ENCODE data around the gene FOXJ1. TPM values are rescaled to one million over a fixed set of nuclear protein-coding genes. Genes with fewer than 3 reads are reported as not detected.

FOXJ1 gene
- total and polyA plus RNA-seq, 2 of the 8 experiments (the other 6 are each of a cell fraction or from before 2014, with no cell fraction given): 4.7 to 5.4 TPM

GRCh38 chr17:76138234-76138895, 2.7 kb downstream of the FOXJ1 start:
- no peak overlapping the region for H3K27ac ChIP-seq (ENCODE audit: low read depth, low read length)
- ChIA-PET POLR2A (ENCODE audit: partially characterized antibody) (interaction anchor here (0.7 to 9.3 kb wide), 4 partner anchors 12 to 1399 kb away, joined by 3 to 70 read pairs (median 4); no protein-coding TSS in a partner anchor), CTCF (ENCODE audit: partially characterized antibody) (interaction anchor here (0.8 to 41.5 kb wide), 8 partner anchors 14 to 145 kb away, joined by 3 to 778 read pairs (median 3); partner anchors contain the start of gene FOXJ1)
- no peaks in the 10 kb centered on the region for H4K20me1 ChIP-seq (replicated peaks in 1 of 2; ENCODE audit: control insufficient read depth in 1 of 2, insufficient read depth in 2 of 2, low read length in 2 of 2)
- H2BK15ac ChIP-seq (ENCODE audit: low read length): peak overlapping the region; percentile 99
- H3K4ac ChIP-seq (replicated peaks; ENCODE audit: insufficient read length, low read depth, low read length): peak overlapping the region; percentile 91
- H3K14ac ChIP-seq (ENCODE audit: insufficient read length): no peak overlapping the region
- peak overlapping the region; percentile 34 for H2BK120ac ChIP-seq (replicated peaks; ENCODE audit: low read depth, low read length)
- peak overlapping the region; percentile 77 for H4K91ac ChIP-seq (replicated peaks; ENCODE audit: insufficient read length, low read length)
- H3K27me3 ChIP-seq (replicated peaks in 1 of 4; ENCODE audit: control insufficient read depth in 3 of 4, extremely low read depth in 1 of 4, insufficient read depth in 3 of 4, low read length in 3 of 4): peaks cover 31 to 74% (median 67%) of the 10 kb centered on the region in 4 experiments
- 6% methylated on average over 19 of the region's 23 CpGs; no CpG with 5 or more reads in 1 of the 2 experiments for WGBS, 2 experiments (ENCODE audit: extremely low coverage in 1 of 2, insufficient coverage in 1 of 2, insufficient read length in 1 of 2, insufficient replicate concordance in 2 of 2, low coverage in 1 of 2, low lambda C conversion rate in 2 of 2, missing lambda C conversion rate in 1 of 2)
- H3K9ac ChIP-seq (replicated peaks in 1 of 4; ENCODE audit: extremely low read depth in 1 of 4, low read depth in 3 of 4, low read length in 3 of 4): no peak overlapping the region; a peak in 1 of 7 replicates
- H3K79me2 ChIP-seq (ENCODE audit: control insufficient read depth in 1 of 2, insufficient read depth in 2 of 2, low read length in 2 of 2): no peaks in the 10 kb centered on the region
- H2BK20ac ChIP-seq (ENCODE audit: low read length): no peak overlapping the region; the same call in 1 of the 2 replicates
- FAIRE-seq: no peak
- peak overlapping the region; percentile 92 to 97 for H3K4me2 ChIP-seq (ENCODE audit: insufficient read depth in 1 of 2, low read depth in 2 of 2, low read length in 2 of 2)
- peaks cover 12 to 77% (median 62%) of the 10 kb centered on the region in 4 experiments for H3K4me1 ChIP-seq (replicated peaks in 1 of 4; ENCODE audit: control insufficient read depth in 3 of 4, insufficient read depth in 4 of 4, low read length in 3 of 4)
- H3K9me3 ChIP-seq (ENCODE audit: insufficient read depth in 2 of 2, low read depth in 1 of 2, low read length in 1 of 2): no peaks in the 10 kb centered on the region
- no peak overlapping the region for H2AFZ ChIP-seq (ENCODE audit: low read length)
- H3K36me3 ChIP-seq (ENCODE audit: control insufficient read depth in 2 of 4, insufficient read depth in 4 of 4, low read length in 3 of 4): no peaks in the 10 kb centered on the region
- peak overlapping the region; percentile 85; the same call in 1 of the 2 replicates for H2BK12ac ChIP-seq (ENCODE audit: low read depth, low read length)
- H4K5ac ChIP-seq (ENCODE audit: insufficient read length, low read depth, low read length): no peak overlapping the region
- H3K18ac ChIP-seq (ENCODE audit: extremely low read depth, low read length): peak overlapping the region; percentile 65
- no peak overlapping the region for H3K23ac ChIP-seq (ENCODE audit: insufficient read length)
- peaks cover 21% of the 10 kb centered on the region for H3K23me2 ChIP-seq (ENCODE audit: low read depth, low read length)
- H2BK5ac ChIP-seq (ENCODE audit: low read depth, low read length): no peak overlapping the region; the same call in 1 of the 2 replicates
- peak overlapping the region; percentile 70; the same call in 1 of the 2 replicates for H2AK5ac ChIP-seq (ENCODE audit: low read depth, low read length)
- H3K79me1 ChIP-seq (ENCODE audit: low read depth, low read length): no peaks in the 10 kb centered on the region
- DNase-seq (ENCODE audit: low read depth in 1 of 2, low spot score in 2 of 2): peak in 1 of 2 experiments; percentile 72
- H3K4me3 ChIP-seq (ENCODE audit: extremely low read depth in 1 of 4, insufficient read depth in 2 of 4, low read depth in 3 of 4, low read length in 4 of 4): peak overlapping the region; percentile 10 to 71 (median 20); a peak in 7 of 8 replicates
- no peak overlapping the region for H3K56ac ChIP-seq (replicated peaks; ENCODE audit: insufficient read length, low read depth, low read length)
- no peak overlapping the region; the same call in 1 of the 2 replicates for H4K8ac ChIP-seq (ENCODE audit: extremely low read depth, insufficient read depth, low read length)
- TF ChIP-seq EZH2 (IDR thresholded peaks at IDR 0.05; ENCODE audit: low read depth, low read length, severe bottlenecking) (peak; percentile 41), CBX8 (IDR thresholded peaks at IDR 0.05; ENCODE audit: borderline replicate concordance, low read depth, low read length) (no peak), YY1 (IDR thresholded peaks at IDR 0.05; ENCODE audit: low read depth, low read length) (no peak), SUZ12 (IDR thresholded peaks at IDR 0.05; ENCODE audit: low read length) (no peak; the same call in 1 of the 2 replicates), KDM4A (IDR thresholded peaks at IDR 0.05; ENCODE audit: low read depth, low read length, severe bottlenecking) (no peak), TCF12 (IDR thresholded peaks at IDR 0.05; ENCODE audit: low read depth, low read length) (no peak), TEAD4 (IDR thresholded peaks at IDR 0.05; ENCODE audit: low read depth, low read length) (no peak), TAF7 (optimal IDR thresholded peaks at IDR 0.05; ENCODE audit: borderline replicate concordance, low read depth, low read length) (no peak), KDM1A (IDR thresholded peaks at IDR 0.05; ENCODE audit: borderline replicate concordance, low read length) (no peak), HDAC6 (IDR thresholded peaks at IDR 0.05; ENCODE audit: low read depth, low read length) (no peak), RAD21 (IDR thresholded peaks at IDR 0.05 in 1 of 2, conservative IDR thresholded peaks at IDR 0.05 in 1 of 2; ENCODE audit: low read depth in 2 of 2, low read length in 2 of 2) (no peak), CREB1 (IDR thresholded peaks at IDR 0.05) (no peak)

Measured in H1 (cell line).